Activated T-cell treated with anti-CD3 and anti-CD28 coated beads for 48 hours (primary cell): Measurements from ENCODE around the gene CENPA.
"Not testable (repeated sequence)": the region's sequence is repeated elsewhere in the genome, so short reads cannot be mapped to it uniquely, and the experiment has no call there.

Experiments
- DNase-seq: peaks from one replicate; pipeline ENCODE4 v3.0.0-alpha.2; 2020; ENCODE audit warnings: low read depth

The CENPA gene

GRCh38 chr2:26792720-26793119 is 6.9 kb downstream of the CENPA start:
- DNase-seq, result no peak

GRCh38 chr2:26793518-26793917 is 7.7 kb downstream of the CENPA start:
- no peak for DNase-seq

GRCh38 chr2:26795135-26795534 is 9.3 kb downstream of the CENPA start:
- DNase-seq, result not testable (repeated sequence)

GRCh38 chr2:26801328-26801727 is 15.5 kb downstream of the CENPA start:
- no peak for DNase-seq

- DNase-seq, result no peak
These were observed 15.9 kb downstream of the CENPA start for GRCh38 chr2:26801796-26802195.

- no peak for DNase-seq
These were observed 19.4 kb downstream of the CENPA start for GRCh38 chr2:26805241-26805676.

GRCh38 chr2:26807788-26808460 is 22.1 kb downstream of the CENPA start:
- DNase-seq, result no peak

GRCh38 chr2:26809211-26809610 is 23.4 kb downstream of the CENPA start:
- no peak for DNase-seq

GRCh38 chr2:26809876-26810577 is 24.2 kb downstream of the CENPA start:
- no peak for DNase-seq

GRCh38 chr2:26811261-26811660 is 25.4 kb downstream of the CENPA start:
- DNase-seq, result no peak

- DNase-seq, result no peak
These were observed 26.2 kb downstream of the CENPA start for GRCh38 chr2:26811791-26812694.

GRCh38 chr2:26812731-26813130 is 26.9 kb downstream of the CENPA start:
- no peak for DNase-seq

- DNase-seq, result not testable (repeated sequence)
These were observed 28.4 kb downstream of the CENPA start for GRCh38 chr2:26814072-26814765.

GRCh38 chr2:26816893-26817292 is 31.0 kb downstream of the CENPA start:
- no peak for DNase-seq

GRCh38 chr2:26818255-26818654 is 32.4 kb downstream of the CENPA start:
- DNase-seq, result no peak

GRCh38 chr2:26818972-26819371 is 33.1 kb downstream of the CENPA start:
- DNase-seq, result no peak

GRCh38 chr2:26820932-26821331 is 35.1 kb downstream of the CENPA start:
- DNase-seq, result no peak

GRCh38 chr2:26822877-26823276 is 37.0 kb downstream of the CENPA start:
- DNase-seq, result no peak

GRCh38 chr2:26838121-26838906 is 52.5 kb downstream of the CENPA start:
- no peak for DNase-seq

GRCh38 chr2:26840937-26841610 is 55.2 kb downstream of the CENPA start:
- no peak for DNase-seq

- no peak for DNase-seq
These were observed 57.2 kb downstream of the CENPA start for GRCh38 chr2:26843041-26843440.
